Forelimb muscle (tissue), 1 donor: ENCODE data around the gene IGFL4. TPM values are rescaled to one million over a fixed set of nuclear protein-coding genes. Genes with fewer than 3 reads are reported as not detected.

Experiments
- DNase-seq: peaks from one replicate; pipeline ENCODE4 v3.0.0-alpha.2; 2013; ENCODE audit warnings: low read depth
- polyA plus RNA-seq: library from polyadenylated mRNA; unstranded; fragments of 120-200 nt; gene quantifications from one replicate; pipeline ENCODE4 v1.2.1, GENCODE V29; 2013; ENCODE audit not compliant: insufficient read length

The IGFL4 gene
- polyA plus RNA-seq, 1 donor = 5.1 TPM

DNA sequence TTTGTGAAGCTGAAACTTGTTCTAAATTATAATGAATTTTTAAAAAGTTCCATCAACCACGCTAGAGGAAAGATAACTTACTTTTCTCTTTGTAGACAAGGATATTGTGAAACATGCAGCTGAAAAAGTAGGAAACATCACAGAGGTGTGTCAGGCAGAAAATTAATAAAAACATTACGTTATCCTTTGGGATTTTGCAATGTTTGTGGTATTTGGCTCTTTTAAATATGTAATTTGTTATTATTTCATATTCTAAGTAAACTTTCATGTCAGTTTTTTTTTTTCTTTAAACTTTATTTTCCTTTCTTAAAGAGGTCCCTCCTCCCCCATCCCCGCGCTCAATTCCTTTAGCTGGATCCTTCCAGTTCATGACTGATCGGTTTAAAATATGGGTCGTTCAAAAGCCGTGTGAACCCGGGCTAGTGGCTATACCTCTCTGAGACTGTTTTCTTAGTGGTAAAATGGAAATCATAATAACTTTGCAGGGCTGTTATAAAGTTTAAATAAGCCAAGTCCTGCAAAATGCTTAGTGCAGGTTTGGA is 46.3 kb downstream of the IGFL4 start:
- no peak for DNase-seq

DNA sequence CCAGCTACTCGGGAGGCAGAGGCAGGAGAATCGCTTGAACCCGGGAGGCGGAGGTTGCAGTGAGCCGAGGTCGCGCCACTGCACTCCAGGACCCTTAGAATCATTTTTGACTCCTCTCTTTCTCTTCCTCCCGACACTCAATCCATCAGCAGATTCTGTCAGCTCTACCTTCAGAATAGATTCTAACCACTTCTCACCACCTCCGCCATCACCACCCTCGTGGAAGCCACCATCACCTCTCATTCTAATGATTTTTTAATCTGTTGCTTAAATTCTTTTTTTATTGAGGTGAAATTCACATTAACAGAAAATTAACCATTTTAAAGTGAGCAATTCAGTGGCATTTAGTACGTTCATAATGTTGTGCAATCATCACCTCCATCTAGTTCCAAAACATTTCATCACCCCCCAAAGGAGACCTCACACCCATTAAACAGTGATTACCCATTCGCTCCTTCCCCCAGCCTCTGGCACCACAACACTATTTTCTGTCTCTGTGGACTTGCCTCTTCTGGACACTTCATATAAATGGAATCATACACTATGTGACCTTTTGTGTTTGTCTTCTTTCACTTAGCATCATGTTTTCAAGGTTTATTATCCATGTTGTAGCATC is 50.6 kb downstream of the IGFL4 start:
- no peak for DNase-seq

Other genes starting within 250 kb of the IGFL4 start
- 46.3 TPM for gene DMWD, start 248.2 kb downstream of the IGFL4 start, polyA plus RNA-seq
- gene RSPH6A, start 225.7 kb downstream of the IGFL4 start, polyA plus RNA-seq = not detected
- gene SYMPK, start 177.9 kb downstream of the IGFL4 start, polyA plus RNA-seq = 34.5 TPM
- not detected for gene FOXA3, start 176.7 kb downstream of the IGFL4 start, polyA plus RNA-seq
- 17.3 TPM for gene IRF2BP1, start 154.9 kb downstream of the IGFL4 start, polyA plus RNA-seq
- 4.9 TPM for gene MYPOP, start 138.4 kb downstream of the IGFL4 start, polyA plus RNA-seq
- not detected for gene NANOS2, start 126.2 kb downstream of the IGFL4 start, polyA plus RNA-seq
- 3.6 TPM for gene NOVA2, start 67.1 kb downstream of the IGFL4 start, polyA plus RNA-seq
- gene CCDC61, start 45.5 kb downstream of the IGFL4 start, polyA plus RNA-seq = 6.9 TPM
- gene PGLYRP1, start 17.9 kb downstream of the IGFL4 start, polyA plus RNA-seq = 0.85 TPM
- gene IGFL3, start 83.7 kb upstream of the IGFL4 start, polyA plus RNA-seq = not detected
- gene IGFL2, start 107.2 kb upstream of the IGFL4 start, polyA plus RNA-seq = not detected
- not detected for gene IGFL1, start 188.7 kb upstream of the IGFL4 start, polyA plus RNA-seq